Thymus (tissue), 11 donors: ENCODE results near the gene CYP3A7. TPM values are rescaled to one million over a fixed set of nuclear protein-coding genes. Genes with fewer than 3 reads are reported as not detected.
"Not testable (repeated sequence)": the region's sequence is repeated elsewhere in the genome, so short reads cannot be mapped to it uniquely, and the experiment has no call there.

Experiments
- DNase-seq, 9 donors: peaks; one replicate each; pipeline ENCODE4 v3.0.0-alpha.2; 2013; ENCODE audit warnings: low spot score in 9 of 9, low read depth in 6 of 9, missing footprints in 1 of 9
- H3K27ac ChIP-seq, 2 donors: one replicate each; pipeline ENCODE4 v1.5.1; 2013; ENCODE audit warnings: control low read depth in 1 of 2, low read depth in 1 of 2, low read length in 1 of 2, mild to moderate bottlenecking in 1 of 2, moderate library complexity in 1 of 2
- H3K27me3 ChIP-seq, 2 donors: one replicate each; pipeline ENCODE4 v1.5.1; 2013; ENCODE audit warnings: low read length in 1 of 2; ENCODE audit not compliant: control insufficient read depth in 2 of 2, insufficient read depth in 1 of 2
- H3K36me3 ChIP-seq, 2 donors: one replicate each; pipeline ENCODE4 v1.5.1; 2013; ENCODE audit warnings: low read length in 1 of 2, mild to moderate bottlenecking in 1 of 2, moderate library complexity in 1 of 2; ENCODE audit not compliant: control insufficient read depth in 2 of 2, insufficient read depth in 2 of 2
- H3K4me1 ChIP-seq, 2 donors: one replicate each; pipeline ENCODE4 v1.5.1; 2013; ENCODE audit warnings: low read length in 2 of 2; ENCODE audit not compliant: control insufficient read depth in 2 of 2, insufficient read depth in 2 of 2
- H3K4me3 ChIP-seq, 2 donors: one replicate each; pipeline ENCODE4 v1.5.1; 2013; ENCODE audit warnings: low read length in 2 of 2, control low read depth in 1 of 2, mild to moderate bottlenecking in 1 of 2
- H3K9me3 ChIP-seq, 2 donors: one replicate each; pipeline ENCODE4 v1.5.1; 2013; ENCODE audit warnings: low read length in 1 of 2, mild to moderate bottlenecking in 1 of 2; ENCODE audit not compliant: control insufficient read depth in 2 of 2, insufficient read depth in 1 of 2
- WGBS: extraction: QIAGEN DNeasy Blood & Tissue Kit; methylation state at CpG from one replicate; pipeline ENCODE4 v1.1.7; 2013; 5-methylcytosine and 5-hydroxymethylcytosine counted together
- polyA plus RNA-seq: library from polyadenylated mRNA; stranded (reverse); fragments of 200-250 nt; gene quantifications from one replicate; pipeline ENCODE4 v1.2.3, GENCODE V29; 2013
- total RNA-seq: library from RNA; stranded (reverse); fragments of 120-200 nt; gene quantifications from one replicate; pipeline ENCODE4 v1.2.4, GENCODE V29; 2013
- donor health status: healthy.

Gene CYP3A7
- total and polyA plus RNA-seq, 2 donors: 0.99 to 11.4 TPM

GRCh38 chr7:99666013-99666395 is 69.0 kb downstream of the CYP3A7 start:
- Histone ChIP-seq H3K4me3 (no peak overlapping the region), H3K27me3 (no peaks in the 10 kb centered on the region), H3K9me3 (no peaks in the 10 kb centered on the region), H3K27ac (no peak overlapping the region), H3K4me1 (no peaks in the 10 kb centered on the region), H3K36me3 (no peaks in the 10 kb centered on the region)
- DNase-seq: no peak
- 73% methylated on average over 1 of the region's 1 CpG for WGBS

- no peak overlapping the region for H3K27ac ChIP-seq
- H3K27me3 ChIP-seq: no peaks in the 10 kb centered on the region
- no peak for DNase-seq
- H3K4me3 ChIP-seq: no peak overlapping the region
- WGBS: 100% methylated on average over 3 of the region's 3 CpGs
- H3K36me3 ChIP-seq: peaks cover 0 to 3% of the 10 kb centered on the region in 2 donors
- no peaks in the 10 kb centered on the region for H3K4me1 ChIP-seq
- H3K9me3 ChIP-seq: no peaks in the 10 kb centered on the region
Measured at GRCh38 chr7:99665312-99666012, 69.5 kb downstream of the CYP3A7 start.

DNA sequence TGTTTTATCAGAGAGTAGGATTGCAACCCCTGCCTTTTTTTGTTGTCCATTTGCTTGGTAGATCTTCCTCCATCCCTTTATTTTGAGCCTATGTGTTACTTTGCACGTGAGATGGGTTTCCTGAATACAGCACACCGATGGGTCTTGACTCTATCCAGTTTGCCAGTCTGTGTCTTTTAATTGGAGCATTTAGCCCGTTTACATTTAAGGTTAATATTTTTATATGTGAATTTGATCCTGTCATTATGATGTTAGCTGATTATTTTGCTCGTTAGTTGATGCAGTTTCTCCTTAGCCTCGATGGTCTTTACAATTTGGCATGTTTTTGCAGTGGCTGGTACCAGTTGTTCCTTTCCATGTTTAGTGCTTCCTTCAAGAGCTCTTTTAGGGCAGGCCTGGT is 77.1 kb downstream of the CYP3A7 start:
- 96% methylated on average over 5 of the region's 5 CpGs for WGBS
- not testable (repeated sequence) for H3K4me3 ChIP-seq, DNase-seq, H3K27ac ChIP-seq, H3K4me1 ChIP-seq, H3K9me3 ChIP-seq, H3K36me3 ChIP-seq, H3K27me3 ChIP-seq

Other genes with a start within 250 kb of the CYP3A7 start
- gene ZNF394, start 234.9 kb downstream of the CYP3A7 start, total RNA-seq: 26.1 TPM
- gene ZNF394, start 234.9 kb downstream of the CYP3A7 start, polyA plus RNA-seq: 41.3 TPM
- gene ZKSCAN5, start 230.5 kb downstream of the CYP3A7 start, total RNA-seq: 11.0 TPM
- gene ZKSCAN5, start 230.5 kb downstream of the CYP3A7 start, polyA plus RNA-seq: 5.7 TPM
- gene FAM200A, start 183.1 kb downstream of the CYP3A7 start, total RNA-seq: 7.6 TPM
- 11.2 TPM for gene FAM200A, start 183.1 kb downstream of the CYP3A7 start, polyA plus RNA-seq
- 58.9 TPM for gene ZNF655, start 176.6 kb downstream of the CYP3A7 start, total RNA-seq
- 117 TPM for gene ZNF655, start 176.6 kb downstream of the CYP3A7 start, polyA plus RNA-seq
- gene TMEM225B, start 136.9 kb downstream of the CYP3A7 start, total RNA-seq: 1.5 TPM
- 2.8 TPM for gene TMEM225B, start 136.9 kb downstream of the CYP3A7 start, polyA plus RNA-seq
- gene ZSCAN25, start 118.2 kb downstream of the CYP3A7 start, total RNA-seq: 16.7 TPM
- 9.8 TPM for gene ZSCAN25, start 118.2 kb downstream of the CYP3A7 start, polyA plus RNA-seq
- 2.1 TPM for gene CYP3A5, start 55.2 kb downstream of the CYP3A7 start, total RNA-seq
- gene CYP3A5, start 55.2 kb downstream of the CYP3A7 start, polyA plus RNA-seq: 20.8 TPM
- gene CYP3A4, start 49.0 kb upstream of the CYP3A7 start, total RNA-seq: 11.0 TPM
- gene CYP3A4, start 49.0 kb upstream of the CYP3A7 start, polyA plus RNA-seq: 11.1 TPM
- not detected for gene CYP3A43, start 92.8 kb upstream of the CYP3A7 start, total RNA-seq
- 0.07 TPM for gene CYP3A43, start 92.8 kb upstream of the CYP3A7 start, polyA plus RNA-seq
- gene OR2AE1, start 141.8 kb upstream of the CYP3A7 start, total RNA-seq: not detected
- 0.07 TPM for gene OR2AE1, start 141.8 kb upstream of the CYP3A7 start, polyA plus RNA-seq
- 21.6 TPM for gene TRIM4, start 184.3 kb upstream of the CYP3A7 start, total RNA-seq
- 22.6 TPM for gene TRIM4, start 184.3 kb upstream of the CYP3A7 start, polyA plus RNA-seq
- 0.14 TPM for gene GJC3, start 194.4 kb upstream of the CYP3A7 start, total RNA-seq
- gene GJC3, start 194.4 kb upstream of the CYP3A7 start, polyA plus RNA-seq: 0.11 TPM
- gene AZGP1, start 240.8 kb upstream of the CYP3A7 start, total RNA-seq: 0.76 TPM
- 4.7 TPM for gene AZGP1, start 240.8 kb upstream of the CYP3A7 start, polyA plus RNA-seq